NCI-H128 (cell line): Measurements from ENCODE around the gene ARMC7.

Source experiments
- DNase-seq: peaks from one replicate; lab custom pipeline; 2025; ENCODE audit not compliant: unreplicated experiment; lab: John Stamatoyannopoulos, UW

ARMC7 gene

GRCh38 chr17:75098861-75099260, 10.9 kb upstream of the ARMC7 start:
- no peak for DNase-seq

DNA sequence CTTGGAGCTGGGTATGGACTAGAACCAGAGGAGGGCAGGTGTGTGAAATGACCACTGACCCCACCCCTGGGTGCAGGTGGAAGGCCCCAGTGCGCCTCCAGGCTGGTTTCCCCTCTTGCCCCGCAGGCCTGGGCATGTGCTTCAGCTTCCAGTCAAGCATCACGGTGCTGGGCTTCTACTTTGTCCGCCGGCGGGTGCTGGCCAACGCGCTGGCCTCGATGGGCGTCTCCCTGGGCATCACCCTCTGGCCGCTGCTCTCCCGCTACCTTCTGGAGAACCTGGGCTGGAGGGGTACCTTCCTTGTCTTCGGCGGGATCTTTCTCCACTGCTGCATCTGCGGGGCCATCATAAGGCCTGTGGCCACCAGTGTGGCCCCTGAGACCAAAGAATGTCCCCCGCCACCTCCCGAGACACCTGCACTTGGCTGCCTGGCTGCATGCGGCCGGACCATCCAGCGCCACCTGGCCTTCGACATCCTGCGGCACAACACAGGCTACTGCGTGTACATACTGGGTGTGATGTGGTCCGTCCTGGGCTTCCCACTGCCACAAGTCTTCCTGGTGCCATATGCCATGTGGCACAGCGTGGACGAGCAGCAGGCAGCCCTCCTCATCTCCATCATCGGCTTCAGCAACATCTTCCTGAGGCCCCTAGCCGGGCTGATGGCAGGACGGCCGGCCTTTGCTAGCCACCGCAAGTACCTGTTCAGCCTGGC, 9.7 kb upstream of the ARMC7 start:
- DNase-seq = no peak

DNA sequence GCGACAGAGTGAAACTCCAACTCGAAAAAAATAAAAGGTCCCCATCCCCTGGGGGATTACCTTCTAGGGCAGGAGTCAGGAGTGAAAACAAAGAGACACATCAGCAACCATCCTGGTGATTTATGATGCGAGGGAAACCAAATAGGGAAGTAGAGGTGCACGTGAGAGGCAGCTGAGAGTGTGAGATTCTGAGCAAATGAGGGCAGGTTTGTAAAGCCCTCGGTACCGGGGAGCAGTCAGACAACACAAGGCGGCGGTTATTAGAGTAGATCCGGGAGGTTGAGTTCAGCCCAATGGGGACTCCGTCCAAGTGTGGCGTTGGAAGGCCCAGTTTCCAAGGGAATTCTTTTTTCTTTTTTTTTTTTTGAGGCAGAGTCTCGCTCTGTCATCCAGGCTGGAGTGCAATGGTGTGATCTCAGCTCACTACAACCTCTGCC, 7.4 kb upstream of the ARMC7 start:
- no peak for DNase-seq

GRCh38 chr17:75103601-75104554, 5.9 kb upstream of the ARMC7 start:
- no peak for DNase-seq

- no peak for DNase-seq
Observed at GRCh38 chr17:75105126-75106080, 4.4 kb upstream of the ARMC7 start.

DNA sequence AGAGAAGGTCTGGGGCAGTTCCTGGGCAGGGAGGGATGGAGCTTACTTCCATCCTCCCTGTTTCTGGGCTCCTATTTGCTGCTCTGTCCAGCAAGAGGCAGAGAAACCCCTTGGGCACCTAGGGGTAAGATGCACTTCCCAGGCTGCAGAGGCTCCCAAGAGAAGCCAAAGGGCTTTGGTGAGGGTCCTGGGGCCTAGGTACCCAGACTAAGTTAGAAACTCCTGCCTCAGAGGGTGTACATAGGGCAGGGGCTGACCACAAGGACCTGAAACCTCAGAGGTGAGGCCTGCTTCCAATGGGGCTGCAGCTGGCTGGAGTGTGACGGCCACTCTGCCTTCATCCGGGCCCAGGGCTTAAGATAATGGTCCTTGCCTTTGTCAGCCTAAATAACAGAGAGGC, 1.6 kb upstream of the ARMC7 start:
- DNase-seq = no peak

GRCh38 chr17:75109046-75109406, 743 bp upstream of the ARMC7 start:
- DNase-seq = no peak

DNA sequence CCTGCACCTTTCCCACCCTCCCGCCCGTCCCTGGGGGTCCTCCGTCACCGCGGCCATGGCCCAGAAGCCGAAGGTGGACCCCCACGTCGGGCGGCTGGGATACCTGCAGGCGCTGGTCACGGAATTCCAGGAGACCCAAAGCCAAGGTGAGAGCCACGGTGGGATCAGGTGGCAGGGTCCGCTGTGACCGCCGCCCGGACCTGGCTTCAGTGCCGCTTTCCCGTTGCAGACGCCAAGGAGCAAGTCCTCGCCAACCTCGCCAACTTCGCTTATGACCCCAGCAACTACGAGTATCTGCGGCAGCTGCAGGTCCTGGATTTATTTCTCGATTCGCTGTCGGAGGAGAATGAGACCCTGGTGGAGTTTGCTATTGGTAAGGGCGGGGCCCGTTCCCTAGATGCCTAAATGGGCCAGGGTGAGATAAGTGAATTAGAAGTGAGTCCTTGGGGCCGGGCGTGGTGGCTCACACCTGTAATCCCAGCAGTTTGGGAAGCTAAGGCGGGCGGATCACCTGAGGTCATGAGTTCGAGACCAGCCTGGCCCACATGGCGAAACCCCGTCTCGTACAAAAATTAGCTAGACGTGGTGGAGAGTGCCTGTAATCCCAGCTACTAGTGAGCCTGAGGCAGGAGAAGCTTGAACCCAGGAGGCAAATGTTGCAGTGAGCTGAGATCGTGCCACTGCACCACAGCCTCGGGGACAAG, 617 bp downstream of the ARMC7 start:
- no peak for DNase-seq

DNA sequence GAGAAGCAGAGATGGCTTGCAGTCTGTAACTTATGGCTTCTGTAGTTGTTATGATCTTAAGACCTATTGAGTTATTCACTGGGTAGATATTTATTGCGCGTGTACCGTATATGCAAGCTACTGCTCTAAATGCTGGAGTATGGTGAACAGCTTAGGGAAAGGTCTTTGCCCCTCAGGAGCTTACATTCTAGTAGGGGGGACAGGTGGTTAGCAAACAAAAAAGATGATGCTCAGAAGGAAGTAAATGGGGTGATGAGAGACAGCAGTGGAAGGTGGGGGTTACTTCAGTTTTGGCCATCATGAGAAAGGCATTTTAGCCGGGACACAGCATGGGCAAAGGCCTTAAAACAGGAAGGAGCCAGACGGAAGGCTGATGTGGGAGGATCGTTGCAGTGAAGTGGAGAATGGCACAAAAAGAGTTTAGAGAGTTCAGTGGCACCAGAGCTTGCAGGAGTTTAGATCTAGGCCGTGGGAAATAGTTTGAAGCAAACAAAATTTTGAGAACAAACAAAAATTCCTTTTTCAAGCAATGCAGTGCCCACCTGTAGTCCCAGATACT, 2.1 kb downstream of the ARMC7 start:
- DNase-seq = no peak

GRCh38 chr17:75113798-75114551, 4.2 kb downstream of the ARMC7 start:
- peak; percentile 65 for DNase-seq

- DNase-seq = no peak
Observed at GRCh38 chr17:75114552-75115314, 5.0 kb downstream of the ARMC7 start.

DNA sequence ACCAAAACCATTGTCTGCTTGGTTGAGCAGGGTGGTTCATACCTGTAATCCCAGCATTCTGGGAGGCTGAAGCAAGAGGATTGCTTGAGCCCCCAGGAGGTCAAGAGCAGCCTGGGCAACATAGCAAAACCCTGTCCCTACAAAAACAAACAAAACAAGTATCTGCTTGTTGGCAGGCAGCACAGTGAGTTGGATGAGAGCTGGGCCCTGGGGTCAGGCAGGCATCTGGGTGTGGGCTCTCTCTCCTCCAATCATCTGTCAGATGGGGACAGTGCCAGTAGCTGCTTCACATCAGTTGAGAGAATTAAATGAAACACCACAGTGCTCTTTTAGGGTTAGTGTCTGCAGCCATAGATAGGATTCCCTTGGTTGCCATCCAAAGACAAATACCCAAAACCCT, 5.8 kb downstream of the ARMC7 start:
- DNase-seq = no peak

GRCh38 chr17:75116737-75117136, 7.0 kb downstream of the ARMC7 start:
- DNase-seq = no peak

DNA sequence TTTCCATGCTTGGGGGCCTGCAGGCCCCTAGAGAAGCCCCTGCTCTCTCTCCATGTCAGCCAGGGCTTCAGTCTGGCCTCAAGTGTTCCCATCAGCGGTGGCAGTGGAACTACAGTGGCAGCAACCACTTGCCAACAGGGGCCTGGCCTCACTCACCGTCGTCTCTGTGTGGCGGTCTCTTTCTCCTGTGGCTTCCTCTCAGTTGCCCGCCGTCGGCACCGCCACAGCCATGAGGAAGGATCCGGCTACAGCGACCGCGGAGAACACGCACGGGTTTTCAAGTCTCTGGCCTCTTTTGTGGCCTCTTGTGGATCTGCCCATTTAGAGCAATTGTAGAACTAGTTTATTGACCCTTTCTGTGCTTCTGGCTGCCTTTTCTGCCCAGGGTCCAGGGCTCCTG, 8.5 kb downstream of the ARMC7 start:
- no peak for DNase-seq

DNA sequence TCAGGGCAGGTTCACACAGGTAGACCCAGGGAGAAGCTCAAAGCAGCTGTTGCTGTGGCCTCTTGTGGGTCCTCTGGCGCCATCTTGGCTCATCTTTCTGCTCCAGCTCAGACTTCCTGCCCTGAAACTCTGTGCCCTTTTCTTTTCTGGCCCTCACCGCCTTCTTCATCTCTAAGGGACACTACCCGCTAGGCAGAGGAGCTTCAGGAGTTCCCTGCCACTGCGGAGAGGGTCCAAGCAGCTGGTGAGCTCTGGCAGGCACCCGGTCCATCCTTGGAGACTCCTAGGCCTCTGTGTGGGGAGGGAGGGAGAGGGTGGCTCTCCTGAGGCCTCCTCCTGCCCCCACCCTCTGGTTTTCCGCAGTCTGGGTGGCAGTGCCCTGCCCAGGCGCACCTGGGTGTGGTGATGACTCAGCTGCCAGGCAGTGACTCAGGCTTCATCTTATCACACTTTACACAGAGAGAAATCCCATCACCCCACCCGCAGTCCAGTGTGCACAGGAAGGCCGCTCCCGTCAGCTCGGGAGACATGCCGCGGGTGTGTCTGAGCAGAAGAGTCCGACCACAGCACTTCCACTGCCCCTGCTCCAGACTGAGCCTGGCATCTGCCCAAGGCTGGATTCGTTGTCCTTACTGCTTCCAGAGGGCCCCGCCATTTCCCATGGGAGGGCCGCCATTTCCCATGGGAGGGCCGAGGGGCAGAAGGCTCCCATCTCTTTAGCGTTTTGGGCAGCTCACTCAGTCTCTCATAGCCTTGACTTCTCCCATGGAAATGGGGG, 14.5 kb downstream of the ARMC7 start:
- DNase-seq = no peak

DNA sequence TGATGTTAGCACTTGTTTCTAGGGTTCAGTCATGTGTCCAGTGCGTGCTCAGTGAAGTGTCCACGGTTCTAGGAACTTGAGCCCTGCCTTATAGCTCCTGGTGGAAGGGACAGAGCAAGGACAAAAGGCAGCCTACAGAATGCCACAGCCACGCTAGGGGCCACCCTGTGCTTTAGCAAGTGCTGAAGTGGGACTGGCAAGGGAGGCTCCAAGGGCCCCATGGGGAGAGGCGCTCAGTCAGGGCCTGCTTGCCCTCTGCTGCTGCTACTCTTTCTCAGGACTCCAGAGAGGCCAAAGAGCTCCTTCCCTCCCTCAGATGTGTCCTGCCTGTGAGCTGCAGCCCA, 15.0 kb downstream of the ARMC7 start:
- no peak for DNase-seq

GRCh38 chr17:75125984-75126383, 16.2 kb downstream of the ARMC7 start:
- DNase-seq = no peak

DNA sequence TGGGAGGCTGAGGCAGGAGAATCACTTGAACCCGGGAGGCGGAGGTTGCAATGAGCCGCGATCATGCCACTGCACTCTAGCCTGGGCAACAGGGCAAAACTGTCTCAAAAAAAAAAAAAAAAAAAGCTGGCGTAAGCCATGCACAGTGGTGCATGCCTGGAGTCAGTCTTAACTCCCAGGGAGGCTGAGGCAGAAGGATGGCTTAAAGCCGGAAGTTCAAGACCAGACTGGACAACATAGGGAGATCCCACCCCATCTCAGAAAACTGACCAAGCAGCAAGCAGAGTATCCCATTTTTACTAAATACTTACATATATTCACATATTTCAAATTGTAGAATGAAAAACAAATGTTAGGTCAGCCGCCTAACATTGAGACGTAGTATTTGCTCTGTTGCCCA, 17.2 kb downstream of the ARMC7 start:
- no peak for DNase-seq
